Vagina (tissue), 2 donors: Measurements from ENCODE around the gene C10orf105. TPM values are rescaled to one million over a fixed set of nuclear protein-coding genes. Genes with fewer than 3 reads are reported as not detected.

Experiments
- DNase-seq, 2 donors: peaks; one replicate each; pipeline ENCODE4 v3.0.0-alpha.2; 2017; ENCODE audit errors: extremely low spot score in 2 of 2
- H3K27ac ChIP-seq: fragments of 200-600 bp; sonication (generic); one replicate; pipeline ENCODE4 v1.5.1; 2019
- H3K27me3 ChIP-seq: fragments of 200-600 bp; sonication (generic); one replicate; pipeline ENCODE4 v1.5.1; 2019
- H3K36me3 ChIP-seq, 2 donors: fragments of 200-600 bp; sonication (generic); one replicate each; pipeline ENCODE4 v1.5.1; 2017 to 2019
- H3K4me1 ChIP-seq: fragments of 200-600 bp; sonication (generic); one replicate; pipeline ENCODE4 v1.5.1; 2019
- H3K4me3 ChIP-seq, 2 donors: fragments of 200-600 bp; sonication (generic); 1 replicate in 1 of 2; 2 replicates in 1 of 2; pipeline ENCODE4 v1.5.1; 2016 to 2019
- H3K9me3 ChIP-seq: fragments of 200-600 bp; sonication (generic); one replicate; pipeline ENCODE4 v1.5.1; 2019
- POLR2A ChIP-seq, 2 donors: fragments of 450-650 bp; IDR thresholded peaks; one replicate each; pipeline ENCODE4 v1.6.1; 2017; ENCODE audit warnings: antibody characterized with exemption in 2 of 2, mild to moderate bottlenecking in 2 of 2, moderate library complexity in 2 of 2
- POLR2AphosphoS5 ChIP-seq, 2 donors: sonication (generic); formaldehyde crosslinking; IDR thresholded peaks; one replicate each; pipeline ENCODE4 v1.9.0; 2017; ENCODE audit warnings: antibody characterized with exemption in 2 of 2, mild to moderate bottlenecking in 2 of 2, low read depth in 1 of 2; ENCODE audit not compliant: insufficient read depth in 1 of 2
- intact Hi-C: fragments of 100-400 bp; cut with DNase I; formaldehyde crosslinking; loops from one replicate; pipeline ENCODE4 v1.15.1; 2023
- total RNA-seq: library from RNA; depleted of rRNA; stranded (reverse); fragments of >200 nt; gene quantifications from one replicate; pipeline ENCODE4 v1.2.3, GENCODE V29; 2016
- TF ChIP-seq, protein P1 (sequence below), 3 experiments: fragments of 450-650 bp in 2 of 3; fragments of 200-600 bp in 1 of 3; sonication (generic) in 1 of 3; IDR thresholded peaks; one replicate each; pipeline ENCODE4 v1.5.1; 2017 to 2019; ENCODE audit warnings: antibody characterized with exemption in 3 of 3, mild to moderate bottlenecking in 2 of 3, moderate library complexity in 2 of 3

The C10orf105 gene
- total RNA-seq, 1 donor from 2014 or later: 0.49 TPM

DNA sequence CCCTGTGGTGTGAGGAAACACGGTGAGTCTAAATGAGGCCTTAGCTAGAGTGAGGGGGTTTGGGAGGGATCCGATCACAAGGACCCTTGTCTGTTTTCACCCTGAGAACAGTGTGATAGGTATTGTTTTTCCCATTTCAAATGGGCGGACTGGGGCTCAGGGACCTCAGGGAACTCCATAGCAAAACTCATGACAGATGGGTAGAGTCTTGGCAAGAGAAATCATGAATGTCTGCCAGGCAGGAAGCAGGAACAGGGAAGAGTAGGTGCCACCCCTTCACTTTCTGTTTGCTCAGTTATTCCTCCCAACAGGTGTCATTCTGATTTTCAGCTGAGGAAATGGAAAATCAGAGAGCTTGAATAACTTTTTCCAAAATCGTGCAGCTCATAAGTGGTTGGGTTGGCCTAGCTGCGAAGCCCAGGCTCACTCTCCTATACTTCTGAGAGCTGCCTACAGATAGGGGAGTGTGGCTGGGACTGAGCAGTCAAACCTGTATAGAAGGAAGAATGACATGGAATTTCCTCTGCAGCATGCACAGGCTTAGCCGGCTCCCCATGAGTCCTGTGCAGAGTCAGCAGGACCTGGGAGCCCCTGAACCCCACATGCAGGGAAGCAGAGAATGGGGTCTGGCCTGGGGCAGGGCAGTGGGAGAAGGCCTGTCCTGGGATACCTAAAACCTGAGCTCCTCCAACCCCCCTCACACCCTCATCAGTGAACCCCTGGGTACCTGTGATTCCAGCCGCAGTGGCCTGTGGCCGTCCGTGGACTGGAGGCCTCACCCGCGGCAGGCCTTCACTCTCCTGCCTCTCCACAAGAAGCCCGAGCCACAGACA is 17.6 kb upstream of the C10orf105 start:
- H3K9me3 ChIP-seq: no peaks in the 10 kb centered on the region
- H3K36me3 ChIP-seq: no peaks in the 10 kb centered on the region
- H3K4me3 ChIP-seq: no peak overlapping the region
- intact Hi-C loops: no loop called here
- peaks cover 52% of the 10 kb centered on the region for H3K4me1 ChIP-seq
- peak overlapping the region; percentile 52 for H3K27ac ChIP-seq
- TF ChIP-seq, protein P1, sequence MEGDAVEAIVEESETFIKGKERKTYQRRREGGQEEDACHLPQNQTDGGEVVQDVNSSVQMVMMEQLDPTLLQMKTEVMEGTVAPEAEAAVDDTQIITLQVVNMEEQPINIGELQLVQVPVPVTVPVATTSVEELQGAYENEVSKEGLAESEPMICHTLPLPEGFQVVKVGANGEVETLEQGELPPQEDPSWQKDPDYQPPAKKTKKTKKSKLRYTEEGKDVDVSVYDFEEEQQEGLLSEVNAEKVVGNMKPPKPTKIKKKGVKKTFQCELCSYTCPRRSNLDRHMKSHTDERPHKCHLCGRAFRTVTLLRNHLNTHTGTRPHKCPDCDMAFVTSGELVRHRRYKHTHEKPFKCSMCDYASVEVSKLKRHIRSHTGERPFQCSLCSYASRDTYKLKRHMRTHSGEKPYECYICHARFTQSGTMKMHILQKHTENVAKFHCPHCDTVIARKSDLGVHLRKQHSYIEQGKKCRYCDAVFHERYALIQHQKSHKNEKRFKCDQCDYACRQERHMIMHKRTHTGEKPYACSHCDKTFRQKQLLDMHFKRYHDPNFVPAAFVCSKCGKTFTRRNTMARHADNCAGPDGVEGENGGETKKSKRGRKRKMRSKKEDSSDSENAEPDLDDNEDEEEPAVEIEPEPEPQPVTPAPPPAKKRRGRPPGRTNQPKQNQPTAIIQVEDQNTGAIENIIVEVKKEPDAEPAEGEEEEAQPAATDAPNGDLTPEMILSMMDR (IDR thresholded peaks at IDR 0.05): no peak
- TF ChIP-seq POLR2AphosphoS5 (IDR thresholded peaks at IDR 0.05; ENCODE audit: insufficient read depth in 1 of 2, low read depth in 1 of 2): peak in 1 of 2 donors; percentile 38
- no peak for DNase-seq
- no peaks in the 10 kb centered on the region for H3K27me3 ChIP-seq

DNA sequence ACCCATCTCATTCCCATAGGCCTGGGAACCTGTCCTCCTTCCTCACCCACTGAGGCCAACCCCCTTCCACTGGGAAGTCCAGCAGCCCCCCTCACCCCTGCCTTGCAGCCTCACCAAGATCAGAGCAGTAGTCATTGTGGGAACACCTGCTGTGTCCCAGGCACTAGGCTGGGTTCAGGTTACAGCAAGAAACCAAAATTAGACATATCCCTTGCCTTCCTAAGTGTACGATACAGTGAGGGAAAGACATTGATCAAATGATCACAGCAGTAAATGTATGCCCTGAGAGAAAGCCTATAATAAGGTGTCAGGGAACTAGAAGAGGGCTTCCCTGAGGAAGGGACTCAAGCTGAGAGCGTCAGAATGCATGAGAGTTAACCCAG is 17.0 kb upstream of the C10orf105 start:
- TF ChIP-seq, protein P1 (IDR thresholded peaks at IDR 0.05): no peak
- no peak for TF ChIP-seq POLR2AphosphoS5 (IDR thresholded peaks at IDR 0.05; ENCODE audit: insufficient read depth in 1 of 2, low read depth in 1 of 2)
- no peak for TF ChIP-seq POLR2A (IDR thresholded peaks at IDR 0.05)
- peaks cover 52% of the 10 kb centered on the region for H3K4me1 ChIP-seq
- H3K27me3 ChIP-seq: no peaks in the 10 kb centered on the region
- intact Hi-C loops: no loop called here
- H3K4me3 ChIP-seq: no peak overlapping the region
- H3K36me3 ChIP-seq: no peaks in the 10 kb centered on the region
- H3K9me3 ChIP-seq: no peaks in the 10 kb centered on the region
- peak overlapping the region; percentile 40 for H3K27ac ChIP-seq
- DNase-seq: no peak

DNA sequence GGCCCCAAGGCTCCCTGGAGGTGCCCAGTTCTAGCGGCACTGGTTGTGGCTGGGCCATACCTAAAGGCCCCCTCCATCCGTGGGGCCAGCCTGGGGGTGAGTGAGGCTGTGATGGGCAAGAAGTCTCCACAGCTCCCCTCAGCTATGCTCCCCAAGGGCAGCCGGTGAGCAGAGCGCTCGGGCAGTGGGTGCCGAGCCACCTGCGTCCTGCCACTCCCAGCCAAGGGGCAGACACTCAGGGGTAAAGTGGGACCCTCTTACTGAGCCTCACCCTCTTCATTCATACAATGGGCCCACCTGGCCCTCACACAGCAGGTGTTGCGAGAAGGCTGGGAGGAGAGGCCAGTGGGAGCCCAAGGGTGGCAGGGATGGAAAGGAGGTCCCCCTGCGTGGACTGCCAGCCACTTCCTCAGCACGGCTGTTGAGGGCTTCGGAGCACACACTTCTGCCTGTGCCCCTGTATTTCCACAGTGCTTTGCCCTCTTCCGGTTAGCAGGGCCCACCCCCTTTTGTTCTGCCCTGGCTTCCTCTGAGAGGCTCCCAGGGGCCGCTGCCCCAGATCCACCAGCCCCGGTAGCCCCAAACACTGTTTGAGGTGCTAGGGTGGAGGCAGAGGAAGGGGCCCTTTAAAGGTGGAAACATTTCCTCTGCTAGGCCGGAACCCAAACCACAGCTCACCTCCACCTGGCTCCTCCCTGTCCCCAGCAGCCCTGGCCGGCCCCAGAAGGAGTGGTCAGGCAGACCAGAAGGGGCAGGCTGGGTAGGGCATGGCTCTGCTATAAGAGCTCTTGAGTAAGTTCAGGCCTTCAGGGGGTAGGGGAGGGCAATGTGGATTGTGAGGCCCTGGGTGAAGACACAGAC is 16.4 kb upstream of the C10orf105 start:
- peak overlapping the region; percentile 36 for H3K27ac ChIP-seq
- H3K36me3 ChIP-seq: no peaks in the 10 kb centered on the region
- H3K4me3 ChIP-seq: no peak overlapping the region
- peak in 1 of 2 donors; percentile 53 for TF ChIP-seq POLR2AphosphoS5 (IDR thresholded peaks at IDR 0.05; ENCODE audit: insufficient read depth in 1 of 2, low read depth in 1 of 2)
- TF ChIP-seq, protein P1 (IDR thresholded peaks at IDR 0.05): no peak
- intact Hi-C loops: no loop called here
- H3K9me3 ChIP-seq: no peaks in the 10 kb centered on the region
- H3K4me1 ChIP-seq: peaks cover 51% of the 10 kb centered on the region
- no peaks in the 10 kb centered on the region for H3K27me3 ChIP-seq
- no peak for DNase-seq

DNA sequence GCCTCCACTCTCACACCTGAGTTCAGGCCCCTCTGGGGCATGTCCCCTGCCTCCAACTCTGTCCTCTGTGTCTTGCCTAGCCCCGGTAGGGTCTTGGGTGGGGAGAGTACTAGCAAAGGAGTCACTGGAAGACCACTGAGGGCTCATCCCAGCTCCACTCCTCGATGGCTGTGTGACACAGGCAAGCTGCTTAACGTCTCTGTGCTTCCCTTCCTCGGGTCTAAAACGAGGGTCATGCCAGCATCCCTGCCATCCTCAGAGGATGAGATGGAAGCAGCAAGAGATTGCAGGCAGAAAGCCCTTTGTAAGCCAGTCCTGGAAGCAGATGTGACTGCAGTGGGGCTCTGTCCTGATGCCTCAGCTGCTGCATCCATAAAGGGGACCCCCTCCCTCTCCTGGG is 15.2 kb upstream of the C10orf105 start:
- Histone ChIP-seq H3K9me3 (no peaks in the 10 kb centered on the region), H3K4me3 (no peak overlapping the region), H3K4me1 (peaks cover 45% of the 10 kb centered on the region), H3K36me3 (no peaks in the 10 kb centered on the region), H3K27me3 (no peaks in the 10 kb centered on the region), H3K27ac (no peak overlapping the region)
- TF ChIP-seq POLR2AphosphoS5 (IDR thresholded peaks at IDR 0.05; ENCODE audit: insufficient read depth in 1 of 2, low read depth in 1 of 2) (no peak), POLR2A (IDR thresholded peaks at IDR 0.05) (no peak)
- TF ChIP-seq, protein P1 (IDR thresholded peaks at IDR 0.05): no peak
- no peak for DNase-seq
- intact Hi-C loops: no loop called here
